Naive thymus-derived CD4-positive, alpha-beta T cell (primary cell): Measurements from ENCODE around the gene ADAM12. TPM values are rescaled to one million over a fixed set of nuclear protein-coding genes. Genes with fewer than 3 reads are reported as not detected.

Experiments
- ATAC-seq: fragments of 150-1000 bp; cut with Tn5 transposase; 2 replicates; pipeline ENCODE4 v1.10.0; 2021; ENCODE audit warnings: mild to moderate bottlenecking, moderate library complexity
- CTCF ChIA-PET: fragments of 350-600 bp; sonication (Branson Sonifier 250); formaldehyde crosslinking; loops from one replicate; lab custom pipeline; 2021; ENCODE audit warnings: antibody characterized with exemption; lab: Charles Lee
- POLR2A ChIA-PET: fragments of 350-600 bp; sonication (Branson Sonifier 250); formaldehyde crosslinking; loops from one replicate; lab custom pipeline; 2021; ENCODE audit warnings: antibody characterized with exemption, inconsistent platforms; lab: Charles Lee
- DNase-seq, 9 donors: peaks; one replicate each; pipeline versions ENCODE4 v3.0.0 to v3.0.0-alpha.2; 2020 to 2022; ENCODE audit warnings: mixed read lengths in 1 of 9
- H3K27ac ChIP-seq: one replicate; pipeline ENCODE4 v1.7.0; 2013; ENCODE audit warnings: mild to moderate bottlenecking, low read depth, low read length, moderate library complexity
- H3K27me3 ChIP-seq, 2 donors: one replicate each; pipeline ENCODE4 v1.7.0; 2013; ENCODE audit warnings: low read length in 2 of 2, mild to moderate bottlenecking in 2 of 2, moderate library complexity in 2 of 2; ENCODE audit not compliant: control insufficient read depth in 2 of 2, insufficient read depth in 2 of 2
- H3K36me3 ChIP-seq, 3 experiments: 1 replicate in 2 of 3; 2 replicates in 1 of 3; pipeline ENCODE4 v1.7.0; 2013; ENCODE audit warnings: low read length in 3 of 3, mild to moderate bottlenecking in 3 of 3, moderate library complexity in 1 of 3; ENCODE audit not compliant: insufficient read depth in 3 of 3, control insufficient read depth in 2 of 3
- H3K4me1 ChIP-seq, 2 donors: one replicate each; pipeline ENCODE4 v1.7.0; 2013; ENCODE audit warnings: low read length in 2 of 2, mild to moderate bottlenecking in 2 of 2, moderate library complexity in 1 of 2; ENCODE audit not compliant: control insufficient read depth in 2 of 2, insufficient read depth in 2 of 2
- H3K4me3 ChIP-seq: 2 replicates; pipeline ENCODE4 v1.7.0; 2013; ENCODE audit warnings: mild to moderate bottlenecking, low read length
- H3K9me3 ChIP-seq, 3 experiments: 1 replicate in 2 of 3; 2 replicates in 1 of 3; pipeline ENCODE4 v1.7.0; 2013; ENCODE audit warnings: low read length in 3 of 3; ENCODE audit not compliant: control insufficient read depth in 2 of 3
- H3K27ac Mint-ChIP-seq, 9 donors: one replicate each; pipeline ENCODE4 v1.8.0; 2020 to 2022; ENCODE audit warnings: mixed read lengths in 9 of 9, mild to moderate bottlenecking in 8 of 9, moderate library complexity in 5 of 9, inconsistent platforms in 2 of 9
- H3K27me3 Mint-ChIP-seq, 5 donors: one replicate each; pipeline ENCODE4 v1.8.0; 2021 to 2022; ENCODE audit warnings: mixed read lengths in 5 of 5, mild to moderate bottlenecking in 1 of 5
- H3K36me3 Mint-ChIP-seq, 5 donors: one replicate each; pipeline ENCODE4 v1.8.0; 2020 to 2022; ENCODE audit warnings: mixed read lengths in 5 of 5, mild to moderate bottlenecking in 3 of 5, inconsistent platforms in 1 of 5
- H3K4me1 Mint-ChIP-seq, 7 donors: one replicate each; pipeline ENCODE4 v1.8.0; 2020 to 2022; ENCODE audit warnings: mixed read lengths in 7 of 7, mild to moderate bottlenecking in 3 of 7, inconsistent platforms in 1 of 7
- H3K4me3 Mint-ChIP-seq, 10 donors: one replicate each; pipeline ENCODE4 v1.8.0; 2020 to 2022; ENCODE audit warnings: mild to moderate bottlenecking in 10 of 10, mixed read lengths in 10 of 10, moderate library complexity in 6 of 10, inconsistent platforms in 2 of 10
- H3K9me3 Mint-ChIP-seq, 11 donors: one replicate each; pipeline ENCODE4 v1.8.0; 2020 to 2022; ENCODE audit warnings: mixed read lengths in 11 of 11, mild to moderate bottlenecking in 4 of 11, inconsistent platforms in 1 of 11, moderate library complexity in 1 of 11
- intact Hi-C, 2 donors: fragments of 100-400 bp; cut with micrococcal nuclease; formaldehyde crosslinking; loops; one replicate each; pipeline ENCODE4 v1.15.1; 2023
- polyA plus RNA-seq, 2 donors: library from polyadenylated mRNA; unstranded; fragments of 300-500 nt; fragmentation: Illumina TruSeq; gene quantifications; one replicate each; pipeline ENCODE4 v1.2.3, GENCODE V29; 2021
- total RNA-seq, 6 experiments: library from RNA in 5 of 6; stranded (reverse) in 5 of 6; gene quantifications; 1 replicate in 5 of 6; 2 replicates in 1 of 6; pipeline ENCODE4 v1.2.3 and lab custom pipeline; 2021 to 2026

The ADAM12 gene
- total and polyA plus RNA-seq, 7 experiments from 2014 or later, result 0.58 to 1.0 TPM; not detected in 5

GRCh38 chr10:126015413-126015812, 372.9 kb downstream of the ADAM12 start:
- no peaks in the 10 kb centered on the region for H3K9me3 Mint-ChIP-seq
- no peak overlapping the region for H3K4me3 Mint-ChIP-seq
- peaks cover 0 to 13% (median 12%) of the 10 kb centered on the region in 5 donors for H3K27me3 Mint-ChIP-seq
- DNase-seq (no peak), ATAC-seq (no peak)
- CTCF ChIA-PET, result no interaction called here
- POLR2A ChIA-PET, result interaction anchor here (0.6 kb wide), 1 partner anchor 21 kb away, joined by 3 read pairs; no protein-coding TSS in a partner anchor
- H3K4me1 Mint-ChIP-seq, result peaks cover 0 to 9% (median 0%) of the 10 kb centered on the region in 7 donors
- intact Hi-C loops, result no loop called here
- peaks cover 0 to 3% of the 10 kb centered on the region in 2 donors for H3K4me1 ChIP-seq
- H3K27ac Mint-ChIP-seq, result no peak overlapping the region
- no peaks in the 10 kb centered on the region for H3K36me3 ChIP-seq
- peaks cover 0 to 4% of the 10 kb centered on the region in 2 donors for H3K27me3 ChIP-seq
- no peak overlapping the region for H3K27ac ChIP-seq
- H3K36me3 Mint-ChIP-seq, result no peaks in the 10 kb centered on the region
- no peaks in the 10 kb centered on the region for H3K9me3 ChIP-seq
- no peak overlapping the region for H3K4me3 ChIP-seq

GRCh38 chr10:126014309-126014708, 374.0 kb downstream of the ADAM12 start:
- no peak for DNase-seq
- Histone ChIP-seq H3K27ac (no peak overlapping the region), H3K27me3 (peaks cover 0 to 4% of the 10 kb centered on the region in 2 donors), H3K9me3 (no peaks in the 10 kb centered on the region), H3K4me3 (no peak overlapping the region), H3K36me3 (no peaks in the 10 kb centered on the region), H3K4me1 (peaks cover 0 to 3% of the 10 kb centered on the region in 2 donors)
- Mint-ChIP-seq H3K9me3 (no peaks in the 10 kb centered on the region), H3K4me3 (no peak overlapping the region), H3K36me3 (no peaks in the 10 kb centered on the region), H3K4me1 (peaks cover 0 to 9% (median 0%) of the 10 kb centered on the region in 7 donors), H3K27ac (no peak overlapping the region), H3K27me3 (peaks cover 0 to 13% (median 5%) of the 10 kb centered on the region in 5 donors)
- intact Hi-C loops, result no loop called here
- ATAC-seq, result no peak
- POLR2A ChIA-PET, result no interaction called here
- CTCF ChIA-PET, result no interaction called here

- DNase-seq, result no peak
These were observed 374.6 kb downstream of the ADAM12 start for GRCh38 chr10:126013489-126014281.

GRCh38 chr10:126012485-126012884, 375.8 kb downstream of the ADAM12 start:
- peaks cover 0 to 3% of the 10 kb centered on the region in 2 donors for H3K4me1 ChIP-seq
- H3K36me3 Mint-ChIP-seq, result no peaks in the 10 kb centered on the region

More at GRCh38 chr10:126013489-126014281, 374.6 kb downstream of the ADAM12 start:
- Mint-ChIP-seq H3K27ac (no peak overlapping the region), H3K4me3 (no peak overlapping the region), H3K9me3 (peaks cover 0 to 1% (median 0%) of the 10 kb centered on the region in 11 donors), H3K36me3 (no peaks in the 10 kb centered on the region), H3K27me3 (peaks cover 0 to 13% (median 0%) of the 10 kb centered on the region in 5 donors), H3K4me1 (peaks cover 0 to 9% (median 0%) of the 10 kb centered on the region in 7 donors)
- ChIA-PET CTCF (no interaction called here), POLR2A (no interaction called here)
- ATAC-seq, result no peak
- Histone ChIP-seq H3K4me1 (peaks cover 0 to 3% of the 10 kb centered on the region in 2 donors), H3K36me3 (no peaks in the 10 kb centered on the region), H3K4me3 (no peak overlapping the region), H3K27me3 (peaks cover 0 to 4% of the 10 kb centered on the region in 2 donors), H3K9me3 (no peaks in the 10 kb centered on the region), H3K27ac (no peak overlapping the region)
- intact Hi-C loops, result no loop called here

GRCh38 chr10:126011995-126012394, 376.3 kb downstream of the ADAM12 start:
- Mint-ChIP-seq H3K27me3 (peaks cover 0 to 9% (median 5%) of the 10 kb centered on the region in 5 donors), H3K36me3 (no peaks in the 10 kb centered on the region), H3K4me3 (peak overlapping the region in 1 of 10 donors; percentile 26), H3K9me3 (peaks cover 0 to 1% (median 0%) of the 10 kb centered on the region in 11 donors), H3K27ac (no peak overlapping the region), H3K4me1 (peaks cover 0 to 9% (median 0%) of the 10 kb centered on the region in 7 donors)
- no peak overlapping the region for H3K4me3 ChIP-seq
- H3K4me1 ChIP-seq, result peaks cover 0 to 3% of the 10 kb centered on the region in 2 donors
- intact Hi-C loops, result no loop called here
- CTCF ChIA-PET, result no interaction called here
- peaks cover 0 to 4% of the 10 kb centered on the region in 2 donors for H3K27me3 ChIP-seq
- ATAC-seq (peak; percentile 70), DNase-seq (no peak)
- H3K36me3 ChIP-seq, result no peaks in the 10 kb centered on the region
- no peak overlapping the region for H3K27ac ChIP-seq
- POLR2A ChIA-PET, result no interaction called here
- no peaks in the 10 kb centered on the region for H3K9me3 ChIP-seq

More at GRCh38 chr10:126012485-126012884, 375.8 kb downstream of the ADAM12 start:
- no peaks in the 10 kb centered on the region for H3K36me3 ChIP-seq
- H3K27ac ChIP-seq, result no peak overlapping the region
- Mint-ChIP-seq H3K4me3 (no peak overlapping the region), H3K4me1 (peaks cover 0 to 9% (median 0%) of the 10 kb centered on the region in 7 donors), H3K27me3 (peaks cover 0 to 13% (median 5%) of the 10 kb centered on the region in 5 donors), H3K9me3 (peaks cover 0 to 1% (median 0%) of the 10 kb centered on the region in 11 donors), H3K27ac (no peak overlapping the region)
- H3K4me3 ChIP-seq, result no peak overlapping the region
- peaks cover 0 to 4% of the 10 kb centered on the region in 2 donors for H3K27me3 ChIP-seq
- no peaks in the 10 kb centered on the region for H3K9me3 ChIP-seq
- ChIA-PET POLR2A (no interaction called here), CTCF (no interaction called here)
- intact Hi-C loops, result no loop called here
- DNase-seq (no peak), ATAC-seq (no peak)

- Mint-ChIP-seq H3K36me3 (no peaks in the 10 kb centered on the region), H3K27ac (no peak overlapping the region), H3K4me3 (no peak overlapping the region), H3K27me3 (peaks cover 0 to 7% (median 5%) of the 10 kb centered on the region in 5 donors), H3K4me1 (peaks cover 0 to 9% (median 0%) of the 10 kb centered on the region in 7 donors), H3K9me3 (peaks cover 0 to 1% (median 0%) of the 10 kb centered on the region in 11 donors)
- H3K4me1 ChIP-seq, result peaks cover 0 to 3% of the 10 kb centered on the region in 2 donors
- intact Hi-C loops, result no loop called here
- CTCF ChIA-PET, result no interaction called here
- no peaks in the 10 kb centered on the region for H3K36me3 ChIP-seq
- H3K9me3 ChIP-seq, result no peaks in the 10 kb centered on the region
- peaks cover 0 to 4% of the 10 kb centered on the region in 2 donors for H3K27me3 ChIP-seq
- DNase-seq (no peak), ATAC-seq (no peak)
- H3K27ac ChIP-seq, result no peak overlapping the region
- H3K4me3 ChIP-seq, result no peak overlapping the region
- POLR2A ChIA-PET, result no interaction called here
These were observed 378.6 kb downstream of the ADAM12 start for GRCh38 chr10:126009650-126010049.
